Posterior vena cava (tissue), 2 donors: ENCODE data around the gene SPEF2. TPM values are rescaled to one million over a fixed set of nuclear protein-coding genes. Genes with fewer than 3 reads are reported as not detected.

Experiments used
- DNase-seq: peaks from one replicate; pipeline ENCODE4 v3.0.0-alpha.2; 2020; ENCODE audit warnings: low spot score
- intact Hi-C, 2 donors: fragments of 100-400 bp; cut with DNase I; formaldehyde crosslinking; loops; one replicate each; pipeline versions ENCODE4 v1.14.1 to v1.14.2; 2022 to 2023
- total RNA-seq, 2 donors: library from RNA; stranded (reverse); fragmentation: NEBNext Ultra II Directional; extraction: Animal tissue kit (Norgen Biotek cat#: 25700); gene quantifications; one replicate each; pipeline ENCODE4 v1.2.1, GENCODE V29; 2021
- donor health status: DM: yes; HTN: yes; CAD: no.
- donor health status: DM: yes; HTN: yes; CAD: no.

The SPEF2 gene
- total RNA-seq, 2 donors from 2014 or later = 4.8 to 6.1 TPM

- DNase-seq = no peak
- intact Hi-C loops = no loop called here
These were observed 186.6 kb downstream of the SPEF2 start for GRCh38 chr5:35804201-35804653.

GRCh38 chr5:35804841-35805240 lies 187.2 kb downstream of the SPEF2 start:
- no peak for DNase-seq
- intact Hi-C loops = no loop called here

GRCh38 chr5:35810601-35811000 lies 192.9 kb downstream of the SPEF2 start:
- DNase-seq = no peak
- intact Hi-C loops = no loop called here

DNA sequence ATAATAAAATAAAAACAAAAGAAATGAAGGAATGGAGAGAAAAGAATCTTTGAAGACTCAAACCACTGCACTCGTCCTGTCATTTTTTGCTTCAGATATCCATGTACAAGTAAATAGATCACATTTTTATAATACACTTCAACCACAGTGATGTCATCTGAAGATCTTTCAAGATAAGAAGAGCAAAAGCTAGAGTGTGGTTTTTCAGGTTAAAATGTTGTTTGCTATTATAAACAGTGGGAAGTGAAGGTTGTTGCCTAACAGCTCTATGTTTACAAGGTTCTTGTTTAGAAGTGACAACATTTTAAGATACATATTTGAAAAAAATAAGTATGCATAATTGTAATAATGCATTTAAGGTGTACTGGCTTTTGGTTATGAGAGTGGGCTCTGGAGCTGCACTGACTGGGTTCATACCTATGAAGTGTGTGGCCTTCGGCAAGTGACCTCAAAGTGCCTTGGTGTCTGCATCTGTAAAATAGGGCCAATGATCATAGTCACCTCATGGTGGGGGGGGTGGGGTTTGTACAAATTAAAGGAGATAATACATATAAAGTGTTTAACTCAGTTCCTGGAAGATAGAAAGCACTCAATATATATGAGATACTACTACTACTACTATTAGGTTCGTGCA lies 193.6 kb downstream of the SPEF2 start:
- intact Hi-C loops = no loop called here
- DNase-seq = no peak

- intact Hi-C loops = no loop called here
- no peak for DNase-seq
These were observed 195.9 kb downstream of the SPEF2 start for GRCh38 chr5:35813521-35813920.

DNA sequence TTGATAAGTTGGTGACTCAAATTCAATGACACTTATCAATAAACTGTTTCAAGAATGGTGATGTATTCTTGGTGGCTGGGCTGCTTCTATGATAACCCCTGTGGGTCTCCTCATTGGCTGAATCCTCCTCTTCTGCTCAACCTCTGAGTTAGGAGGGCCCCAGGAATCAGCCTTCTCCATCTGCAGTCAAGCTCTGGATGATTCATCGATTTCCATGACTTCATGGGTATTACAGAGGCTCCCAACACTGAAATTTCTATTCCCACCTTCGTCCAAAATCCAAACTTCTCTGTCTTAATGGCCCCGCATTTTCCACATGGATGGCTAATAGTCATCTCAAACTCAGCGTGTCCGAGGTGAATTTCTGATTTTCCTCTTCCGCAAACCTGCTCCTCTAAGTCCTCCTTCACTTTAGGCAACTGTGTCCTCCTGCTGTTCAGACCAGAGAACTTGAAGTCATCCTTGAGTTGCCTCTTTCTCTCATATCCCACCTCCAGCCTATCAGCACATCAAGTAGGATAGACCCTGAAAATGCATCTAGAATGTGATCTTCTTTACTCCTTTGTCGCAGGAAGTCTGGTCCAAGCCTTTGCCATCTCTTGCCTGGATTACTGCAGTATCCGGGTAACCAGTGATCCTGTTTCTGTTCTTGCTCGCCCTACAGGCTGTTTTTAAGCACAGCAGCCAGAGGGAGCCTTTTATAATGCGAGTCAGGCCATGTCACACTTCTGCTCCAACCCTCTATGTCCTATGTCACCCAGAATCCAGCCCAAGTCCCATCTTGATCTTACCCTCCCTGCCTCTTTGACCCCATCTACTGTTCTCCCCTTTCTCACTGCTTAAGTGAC lies 197.7 kb downstream of the SPEF2 start:
- DNase-seq = no peak
- intact Hi-C loops = no loop called here

- DNase-seq = no peak
- intact Hi-C loops = no loop called here
These were observed 199.3 kb downstream of the SPEF2 start for GRCh38 chr5:35816881-35817521.

DNA sequence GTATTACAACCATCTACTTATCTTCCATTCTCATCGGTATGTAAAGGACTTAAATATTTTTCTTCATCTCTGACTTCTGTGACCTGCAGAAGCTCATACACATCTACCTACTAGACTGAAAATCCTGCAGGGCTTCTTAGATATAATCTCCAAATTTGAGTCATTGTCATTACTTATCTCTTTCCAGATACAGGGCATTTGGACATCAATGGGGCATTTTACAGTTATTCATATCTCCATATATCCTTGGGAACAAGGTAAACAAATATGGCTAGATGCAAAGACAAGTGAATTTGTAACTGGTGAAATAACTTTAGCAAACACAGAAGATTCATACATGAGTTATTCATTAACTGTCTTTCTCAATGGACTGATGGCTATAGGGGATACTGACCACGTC lies 201.4 kb downstream of the SPEF2 start:
- DNase-seq = no peak
- intact Hi-C loops = no loop called here

- intact Hi-C loops = no loop called here
These were observed 202.0 kb downstream of the SPEF2 start for GRCh38 chr5:35819668-35820067.

DNA sequence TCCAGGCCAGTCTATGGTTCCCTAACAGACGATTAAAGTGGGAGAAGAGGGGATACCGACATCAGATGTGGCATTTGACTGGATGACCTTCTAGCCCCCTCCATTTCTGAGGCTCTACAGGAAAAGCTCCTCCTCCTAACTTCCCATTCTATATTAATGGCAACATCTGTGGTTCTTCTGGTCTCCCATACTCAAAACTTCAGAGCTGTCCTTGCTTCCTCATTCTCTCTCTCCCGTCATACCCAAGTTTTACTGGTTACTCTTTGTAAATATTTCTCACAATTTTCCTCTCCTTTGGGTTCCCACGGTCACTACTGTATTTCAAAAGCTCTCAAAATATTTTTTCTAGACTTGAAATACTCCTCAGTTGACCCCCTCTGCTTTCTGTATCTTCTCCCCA lies 203.1 kb downstream of the SPEF2 start:
- DNase-seq = no peak
- intact Hi-C loops = no loop called here

More at GRCh38 chr5:35819668-35820067, 202.0 kb downstream of the SPEF2 start:
- no peak for DNase-seq

- intact Hi-C loops = no loop called here
- no peak for DNase-seq
These were observed 203.8 kb downstream of the SPEF2 start for GRCh38 chr5:35821513-35821912.

DNA sequence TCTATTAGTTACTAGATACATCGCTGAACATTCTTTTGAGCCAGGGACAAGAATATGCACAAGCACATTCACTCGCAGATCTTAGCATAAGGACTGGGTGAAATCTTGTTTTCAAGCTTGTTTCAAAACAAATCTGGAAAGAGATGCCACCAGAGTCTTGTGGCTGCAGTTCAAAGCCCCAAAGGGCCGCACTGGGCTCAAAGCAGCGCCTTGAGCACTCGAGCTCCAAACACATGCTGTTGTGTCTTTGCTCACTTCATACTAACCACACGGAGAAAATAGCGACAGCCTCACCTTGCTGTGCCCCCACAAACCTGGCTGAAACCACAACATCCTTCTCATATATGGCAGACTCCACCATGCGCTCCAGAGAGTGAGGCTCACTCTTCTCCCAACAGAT lies 204.8 kb downstream of the SPEF2 start:
- intact Hi-C loops = no loop called here
- no peak for DNase-seq

GRCh38 chr5:35823347-35824098 lies 205.9 kb downstream of the SPEF2 start:
- no peak for DNase-seq
- intact Hi-C loops = no loop called here

GRCh38 chr5:35826056-35826455 lies 208.4 kb downstream of the SPEF2 start:
- intact Hi-C loops = no loop called here
- DNase-seq = no peak

DNA sequence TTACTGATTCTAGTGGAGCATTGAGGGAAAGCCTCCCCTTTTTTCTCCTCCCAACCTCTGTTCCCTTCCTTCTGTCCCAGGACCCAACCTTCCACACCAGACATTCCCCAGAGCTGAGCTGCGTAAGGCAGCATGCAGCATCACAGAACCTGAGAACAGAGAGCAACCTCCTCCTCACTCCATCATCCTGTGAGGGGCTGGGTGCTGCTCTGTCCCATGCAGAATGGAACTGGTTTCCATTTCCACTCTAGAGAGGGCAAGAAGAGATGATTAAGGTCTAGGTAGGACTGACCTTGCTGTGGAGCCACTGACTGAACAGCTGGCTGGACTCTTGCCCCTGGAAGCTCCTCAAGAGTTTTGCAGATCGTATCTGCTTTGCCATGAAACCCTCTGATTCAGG lies 208.9 kb downstream of the SPEF2 start:
- intact Hi-C loops = no loop called here
- DNase-seq = no peak

GRCh38 chr5:35828082-35828598 lies 210.5 kb downstream of the SPEF2 start:
- DNase-seq = no peak
- intact Hi-C loops = no loop called here

GRCh38 chr5:35830587-35830986 lies 212.9 kb downstream of the SPEF2 start:
- no peak for DNase-seq
- intact Hi-C loops = no loop called here

DNA sequence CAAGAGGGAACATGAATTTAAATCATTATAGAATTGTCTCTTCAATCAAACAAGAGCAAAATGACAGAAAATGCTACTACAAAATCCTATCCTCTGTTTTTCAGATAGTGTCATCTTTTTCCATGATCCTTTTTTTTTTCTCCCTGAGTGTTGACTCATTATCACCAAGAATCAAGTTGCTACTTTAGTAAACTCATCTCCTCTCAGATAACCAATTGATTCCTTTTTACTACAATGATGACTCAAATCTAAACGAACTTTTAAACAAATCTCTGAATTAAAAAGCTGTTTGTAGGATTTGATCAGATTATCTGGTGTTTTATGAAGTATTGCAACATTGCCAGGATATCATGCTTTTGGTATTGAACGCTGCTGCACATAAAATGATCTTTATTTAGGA lies 215.1 kb downstream of the SPEF2 start:
- no peak for DNase-seq
- intact Hi-C loops = no loop called here

GRCh38 chr5:35833224-35833623 lies 215.6 kb downstream of the SPEF2 start:
- no peak for DNase-seq
- intact Hi-C loops = no loop called here
